IMR-90 (cell line): Measurements from ENCODE around the gene MAP3K19. TPM values are rescaled to one million over a fixed set of nuclear protein-coding genes. Genes with fewer than 3 reads are reported as not detected.

Experiments
- ATAC-seq: fragments of 200-7000 bp; cut with Tn5 transposase; 2 replicates; pipeline ENCODE4 v1.9.1; 2020; ENCODE audit warnings: low read depth, mild to moderate bottlenecking, moderate library complexity
- BruUV-seq: library from RNA; stranded (reverse); fragments of 400-500 nt; replicated peaks from 2 replicates; lab custom pipeline; 2021; lab: Mats Ljungman, UMichigan
- CTCF ChIA-PET: fragments of 300-600 bp; formaldehyde crosslinking; extraction: SDS; loops from one replicate; lab custom pipeline; 2021; ENCODE audit warnings: antibody characterized with exemption; lab: Yijun Ruan, JAX
- POLR2A ChIA-PET: fragments of 300-600 bp; sonication (Branson Sonifier 250); formaldehyde crosslinking; loops from one replicate; lab custom pipeline; 2022; ENCODE audit warnings: antibody characterized with exemption; ENCODE audit not compliant: unreplicated experiment; lab: Charles Lee
- DNase-seq: peaks from one replicate; pipeline ENCODE4 v3.0.0; 2013
- H2AFZ ChIP-seq: replicated peaks from 2 replicates; pipeline ENCODE3; 2013; ENCODE audit warnings: low read length, mild to moderate bottlenecking; ENCODE audit not compliant: poor library complexity
- H2AK5ac ChIP-seq: 2 replicates; pipeline ENCODE4 v1.6.1; 2013; ENCODE audit warnings: low read depth, low read length, inconsistent platforms
- H2AK9ac ChIP-seq: replicated peaks from 2 replicates; pipeline ENCODE3; 2013; ENCODE audit warnings: mild to moderate bottlenecking, low read depth, low read length, moderate library complexity; ENCODE audit not compliant: poor library complexity
- H2BK120ac ChIP-seq: 2 replicates; pipeline ENCODE4 v1.6.1; 2013; ENCODE audit warnings: low read depth, low read length, inconsistent platforms
- H2BK15ac ChIP-seq: 3 replicates; pipeline ENCODE4 v1.6.1; 2013; ENCODE audit warnings: low read depth, low read length, inconsistent platforms
- H2BK20ac ChIP-seq: 2 replicates; pipeline ENCODE4 v1.6.1; 2013; ENCODE audit warnings: low read depth, mild to moderate bottlenecking, inconsistent platforms, low read length, moderate library complexity
- H2BK5ac ChIP-seq: 2 replicates; pipeline ENCODE4 v1.6.1; 2013; ENCODE audit warnings: mild to moderate bottlenecking, low read depth, low read length, inconsistent platforms; ENCODE audit not compliant: poor library complexity, severe bottlenecking
- H3K14ac ChIP-seq: replicated peaks from 2 replicates; pipeline ENCODE4 v1.6.1; 2013; ENCODE audit warnings: low read depth, low read length, inconsistent platforms
- H3K18ac ChIP-seq: 2 replicates; pipeline ENCODE4 v1.6.1; 2013; ENCODE audit warnings: low read depth, low read length, control low read depth
- H3K23ac ChIP-seq: 2 replicates; pipeline ENCODE4 v1.6.1; 2013; ENCODE audit warnings: low read depth, low read length, inconsistent platforms
- H3K27ac ChIP-seq: 2 replicates; pipeline ENCODE4 v1.5.1; 2013; ENCODE audit warnings: mild to moderate bottlenecking, control low read depth, low read length; ENCODE audit not compliant: insufficient read depth
- H3K27me3 ChIP-seq: 2 replicates; pipeline ENCODE4 v1.6.1; 2013; ENCODE audit warnings: low read length; ENCODE audit not compliant: control insufficient read depth, insufficient read depth
- H3K36me3 ChIP-seq: 2 replicates; pipeline ENCODE4 v1.6.1; 2013; ENCODE audit warnings: low read length, mixed read lengths; ENCODE audit not compliant: control insufficient read depth, insufficient read depth
- H3K4ac ChIP-seq: 2 replicates; pipeline ENCODE4 v1.6.1; 2013; ENCODE audit warnings: low read depth, low read length, inconsistent platforms
- H3K4me1 ChIP-seq: 2 replicates; pipeline ENCODE4 v1.6.1; 2013; ENCODE audit warnings: low read length, mixed read lengths; ENCODE audit not compliant: control insufficient read depth, insufficient read depth
- H3K4me2 ChIP-seq: 2 replicates; pipeline ENCODE4 v1.6.1; 2013; ENCODE audit warnings: low read depth, mild to moderate bottlenecking, control low read depth, low read length, moderate library complexity
- H3K4me3 ChIP-seq: 2 replicates; pipeline ENCODE4 v1.5.1; 2013; ENCODE audit warnings: low read depth, mild to moderate bottlenecking, control low read depth, low read length, moderate library complexity; ENCODE audit not compliant: insufficient read depth
- H3K56ac ChIP-seq: 2 replicates; pipeline ENCODE4 v1.6.1; 2013; ENCODE audit warnings: low read length, inconsistent platforms; ENCODE audit not compliant: insufficient read depth; ENCODE audit errors: extremely low read depth
- H3K79me1 ChIP-seq, 2 experiments: 2 replicates each; pipeline ENCODE4 v1.6.1; 2013; ENCODE audit warnings: low read length in 2 of 2, inconsistent platforms in 1 of 2, low read depth in 1 of 2
- H3K9ac ChIP-seq: 2 replicates; pipeline ENCODE4 v1.6.1; 2013; ENCODE audit warnings: low read depth, low read length, control low read depth
- H3K9me1 ChIP-seq: 2 replicates; pipeline ENCODE4 v1.6.1; 2013; ENCODE audit warnings: low read length, inconsistent platforms; ENCODE audit not compliant: insufficient read depth
- H3K9me3 ChIP-seq: 2 replicates; pipeline ENCODE4 v1.6.1; 2013; ENCODE audit warnings: low read length; ENCODE audit not compliant: control insufficient read depth, insufficient read depth
- H4K20me1 ChIP-seq: 2 replicates; pipeline ENCODE4 v1.6.1; 2013; ENCODE audit warnings: low read length, inconsistent platforms; ENCODE audit not compliant: insufficient read depth
- H4K5ac ChIP-seq: 2 replicates; pipeline ENCODE4 v1.6.1; 2013; ENCODE audit warnings: mild to moderate bottlenecking, low read depth, low read length, control low read depth
- H4K8ac ChIP-seq, 2 experiments: 2 replicates each; pipeline ENCODE4 v1.6.1; 2013; ENCODE audit warnings: low read depth in 2 of 2, low read length in 2 of 2, control low read depth in 1 of 2, inconsistent platforms in 1 of 2
- H4K91ac ChIP-seq: 2 replicates; pipeline ENCODE4 v1.6.1; 2013; ENCODE audit warnings: low read depth, low read length, inconsistent platforms; ENCODE audit not compliant: insufficient read depth
- BHLHE40 ChIP-seq: fragments of 150-350 bp; IDR thresholded peaks from 2 replicates; pipeline ENCODE4 v1.6.1; 2016; ENCODE audit warnings: mild to moderate bottlenecking, low read depth, low read length
- CEBPB ChIP-seq: IDR thresholded peaks from 2 replicates; pipeline ENCODE4 v1.6.1; 2012; ENCODE audit warnings: low read depth, low read length, improper control_type of control experiment
- FOS ChIP-seq: fragments of 150-350 bp; IDR thresholded peaks from 2 replicates; pipeline ENCODE4 v1.6.1; 2016; ENCODE audit warnings: low read depth, low read length
- MAFK ChIP-seq: IDR thresholded peaks from 2 replicates; pipeline ENCODE4 v1.6.1; 2012; ENCODE audit warnings: low read depth, low read length, improper control_type of control experiment
- MXI1 ChIP-seq: IDR thresholded peaks from 2 replicates; pipeline ENCODE4 v1.6.1; 2012; ENCODE audit warnings: low read depth, mild to moderate bottlenecking, low read length, moderate library complexity, borderline replicate concordance
- POLR2A ChIP-seq: IDR thresholded peaks from 2 replicates; pipeline ENCODE4 v1.6.1; 2012; ENCODE audit warnings: mild to moderate bottlenecking, low read depth, low read length
- RAD21 ChIP-seq: IDR thresholded peaks from 2 replicates; pipeline ENCODE4 v1.6.1; 2012; ENCODE audit warnings: low read length, improper control_type of control experiment
- RFX5 ChIP-seq: IDR thresholded peaks from 2 replicates; pipeline ENCODE4 v1.8.0; 2012; ENCODE audit warnings: low read depth, mild to moderate bottlenecking, low read length, moderate library complexity
- SMC3 ChIP-seq: fragments of 150-350 bp; IDR thresholded peaks from 2 replicates; pipeline ENCODE4 v1.6.1; 2016; ENCODE audit warnings: low read depth, mild to moderate bottlenecking, antibody characterized with exemption, low read length, moderate library complexity
- WGBS, 2 experiments: methylation state at CpG; one replicate each; pipeline versions ENCODE4 v1.1.5 to v1.1.7; 2013; ENCODE audit warnings: missing lambda C conversion rate in 2 of 2; ENCODE audit not compliant: insufficient read length in 1 of 2; ENCODE audit errors: extremely low coverage in 2 of 2; 5-methylcytosine and 5-hydroxymethylcytosine counted together
- dilution Hi-C: fragments of 300-500 bp; cut with HindIII; formaldehyde crosslinking; loops from one replicate; pipeline ENCODE4 v1.14.3; 2018; ENCODE audit warnings: low sequenced_read_pairs; ENCODE audit not compliant: unreplicated experiment
- in situ Hi-C: fragments of 300-500 bp; cut with MboI; formaldehyde crosslinking; loops from 3 replicates; pipeline ENCODE4 v1.14.3; 2019; ENCODE audit warnings: low sequenced_read_pairs, inconsistent platforms, mixed read lengths
- intact Hi-C: fragments of 100-400 bp; cut with micrococcal nuclease; formaldehyde crosslinking; loops from 2 replicates; pipeline ENCODE4 v1.10.0; 2022
- polyA plus RNA-seq, 3 experiments: library from polyadenylated mRNA; depleted of rRNA; stranded (reverse); fragments of >200 nt; gene quantifications; 2 replicates each; pipeline ENCODE4 v1.2.3, GENCODE V29; 2012; ENCODE audit warnings: low replicate concordance in 1 of 3
- total RNA-seq: library from RNA; depleted of rRNA; stranded (reverse); fragments of >200 nt; gene quantifications from 2 replicates; pipeline ENCODE4 v1.2.3, GENCODE V29; 2012
- TF ChIP-seq, protein P1 (sequence below): fragments of 150-350 bp; IDR thresholded peaks from 2 replicates; pipeline ENCODE4 v1.6.1; 2017; ENCODE audit warnings: mild to moderate bottlenecking, antibody characterized with exemption, low read length, low read depth

The MAP3K19 gene
- total and polyA plus RNA-seq, 2 of the 4 experiments (the other 2 are of a cell fraction): not detected

DNA sequence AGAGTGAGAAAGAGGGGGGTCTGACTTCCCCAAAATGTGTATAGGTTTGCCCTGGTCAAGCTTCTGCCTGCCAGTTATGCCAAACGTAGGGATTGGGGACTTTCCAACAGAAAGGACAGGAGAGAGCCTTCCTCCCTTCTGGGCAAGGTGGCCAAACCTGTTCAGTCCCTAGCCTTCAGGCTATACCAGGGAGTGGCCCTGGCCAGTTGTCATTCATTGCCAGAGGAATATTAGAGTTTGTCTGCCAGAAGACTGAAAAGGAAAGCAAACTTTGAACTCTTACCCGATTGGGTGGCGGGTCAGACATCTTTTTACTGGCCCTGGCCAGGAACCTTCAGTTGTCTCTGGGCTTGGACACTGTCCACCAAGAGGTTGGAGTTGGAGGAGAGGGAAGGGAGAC lies 27.0 kb upstream of the MAP3K19 start:
- Histone ChIP-seq H3K4me1 (no peaks in the 10 kb centered on the region), H3K9ac (no peak overlapping the region), H2BK5ac (no peak overlapping the region), H3K27ac (no peak overlapping the region), H2BK20ac (no peak overlapping the region), H3K9me3 (peaks cover 15% of the 10 kb centered on the region), H4K91ac (no peak overlapping the region), H3K14ac (no peak overlapping the region), H3K79me1 (peaks cover 36 to 54% of the 10 kb centered on the region in 2 experiments), H3K18ac (no peak overlapping the region), H2BK15ac (no peak overlapping the region), H3K23ac (no peak overlapping the region), H3K4me3 (no peak overlapping the region), H4K20me1 (peaks cover 9% of the 10 kb centered on the region; the same call in 1 of the 2 replicates), H3K4ac (no peak overlapping the region), H3K36me3 (peaks cover 16% of the 10 kb centered on the region; the same call in 1 of the 2 replicates), H2AK9ac (no peak overlapping the region), H3K56ac (no peak overlapping the region), H4K8ac (no peak overlapping the region), H3K4me2 (no peak overlapping the region), H4K5ac (no peak overlapping the region), H2AK5ac (no peak overlapping the region), H2AFZ (no peak overlapping the region), H3K9me1 (0 out of 2 replicates have a peak, but pooled peaks cover 2% of the 10 kb centered on the region), H3K27me3 (no peaks in the 10 kb centered on the region), H2BK120ac (no peak overlapping the region)
- dilution Hi-C loops (no loop called here), intact Hi-C loops (no loop called here), in situ Hi-C loops (no loop called here)
- ChIA-PET CTCF (interaction anchor here (0.6 kb wide), 1 partner anchor 63 kb away, joined by 4 read pairs; no protein-coding TSS in a partner anchor), POLR2A (no interaction called here)
- TF ChIP-seq BHLHE40 (no peak), MXI1 (no peak), MAFK (no peak), SMC3 (no peak), CEBPB (no peak), RFX5 (no peak), POLR2A (no peak), FOS (no peak), RAD21 (no peak)
- TF ChIP-seq, protein P1, sequence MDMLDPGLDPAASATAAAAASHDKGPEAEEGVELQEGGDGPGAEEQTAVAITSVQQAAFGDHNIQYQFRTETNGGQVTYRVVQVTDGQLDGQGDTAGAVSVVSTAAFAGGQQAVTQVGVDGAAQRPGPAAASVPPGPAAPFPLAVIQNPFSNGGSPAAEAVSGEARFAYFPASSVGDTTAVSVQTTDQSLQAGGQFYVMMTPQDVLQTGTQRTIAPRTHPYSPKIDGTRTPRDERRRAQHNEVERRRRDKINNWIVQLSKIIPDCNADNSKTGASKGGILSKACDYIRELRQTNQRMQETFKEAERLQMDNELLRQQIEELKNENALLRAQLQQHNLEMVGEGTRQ: no peak
- no CpG with 5 or more reads among the region's 3 CpGs for WGBS, 2 experiments
- no TSS peak for BruUV-seq
- no peak for ATAC-seq
- DNase-seq: no peak
